ENCODE results near the gene NAT14.
A peak's percentile ranks its signal among the peaks of the same experiment; 100 is the strongest.
"Not testable (repeated sequence)": the region's sequence is repeated elsewhere in the genome, so short reads cannot be mapped to it uniquely, and the experiment has no call there.

The NAT14 gene

DNA sequence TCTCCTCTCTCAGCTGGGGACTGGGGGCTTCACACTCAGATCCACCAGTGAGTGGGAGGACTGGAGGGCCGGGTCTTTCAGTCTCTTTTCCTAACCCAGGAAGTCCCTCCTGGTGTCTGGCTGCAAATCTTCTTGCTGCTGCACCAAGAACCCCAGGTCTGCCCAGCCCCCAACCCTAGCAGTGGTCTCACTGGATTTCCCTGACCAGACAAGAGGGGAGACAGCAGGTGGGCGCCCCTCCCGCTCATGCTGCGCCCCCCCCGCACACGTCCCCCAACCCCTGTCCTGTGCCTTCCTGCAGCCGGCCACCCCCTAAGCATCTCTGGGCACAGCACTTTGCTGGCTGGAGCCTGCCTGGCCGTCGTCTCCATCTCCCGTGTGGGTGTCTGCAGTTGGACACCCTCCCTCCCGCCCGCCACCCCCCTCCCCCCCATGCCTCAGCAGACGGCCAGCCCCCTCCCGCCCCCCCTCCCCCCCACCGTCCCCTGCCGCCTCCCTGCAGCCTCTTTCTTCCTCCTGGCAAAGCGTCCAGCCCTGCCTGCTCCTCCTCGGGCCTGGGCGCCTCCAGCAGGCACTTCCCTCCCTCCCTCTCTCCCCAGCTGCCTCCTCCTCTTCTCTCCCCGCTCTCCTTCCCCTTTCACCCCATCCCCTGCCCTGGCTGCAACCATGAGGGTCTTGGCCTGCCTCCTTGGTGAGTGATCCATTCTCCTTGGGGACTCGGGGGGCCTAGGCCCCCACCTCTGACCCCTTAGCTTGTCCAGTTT is 3.1 kb downstream of the NAT14 start, which contains the start of gene SSC5D:
Gene SSC5D, plus strand, starts transcription at position 513 of the 764 bp plus-strand sequence. Its CDS starts 154 bp downstream, at position 667.
- no peak for DNase-seq

- DNase-seq, result no peak
Measured at GRCh38 chr19:55488986-55489710, 4.2 kb downstream of the NAT14 start.

- no peak for DNase-seq
Measured at GRCh38 chr19:55489711-55490477, 4.9 kb downstream of the NAT14 start.

DNA sequence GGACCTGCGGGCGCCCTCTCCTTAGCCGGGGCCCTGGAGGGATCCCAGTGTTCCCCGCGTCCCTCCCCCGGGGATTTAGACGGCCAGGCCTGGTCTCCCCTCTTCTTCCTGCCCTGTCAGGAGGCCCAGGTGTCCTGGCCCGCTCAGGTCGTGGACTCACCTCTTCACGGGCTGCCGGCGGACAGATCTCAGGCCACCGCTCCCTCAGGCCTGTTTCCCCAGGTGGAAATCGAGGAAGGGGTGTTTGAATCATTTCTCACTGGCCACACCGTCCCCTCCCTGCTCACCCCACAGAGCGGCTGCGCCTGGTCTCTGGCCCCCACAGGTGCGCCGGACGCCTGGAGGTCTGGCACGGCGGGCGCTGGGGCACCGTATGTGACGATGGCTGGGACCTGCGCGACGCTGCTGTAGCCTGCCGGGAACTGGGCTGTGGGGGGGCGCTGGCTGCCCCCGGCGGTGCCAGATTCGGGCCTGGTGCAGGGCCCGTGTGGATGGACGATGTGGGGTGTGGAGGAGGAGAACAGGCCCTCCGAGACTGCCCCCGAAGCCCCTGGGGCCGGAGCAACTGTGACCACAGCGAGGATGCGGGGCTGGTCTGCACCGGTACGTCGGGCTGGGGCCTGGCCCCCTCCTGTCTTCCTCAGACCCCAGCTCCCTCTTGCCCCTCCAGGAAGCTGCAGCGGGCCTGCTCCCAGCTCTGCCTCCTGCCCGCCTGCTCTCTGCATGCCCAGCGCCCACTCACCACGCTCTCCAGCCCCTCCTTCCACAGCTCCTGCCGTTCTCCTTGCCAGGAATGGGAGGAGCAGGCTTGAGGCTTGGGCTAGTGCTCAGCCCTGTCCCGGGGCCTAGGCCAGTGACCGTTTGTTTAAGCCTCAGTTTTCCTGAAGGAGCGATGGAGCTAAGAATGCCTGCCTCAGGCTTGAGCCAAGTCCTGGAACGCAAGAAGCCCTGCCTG is 5.8 kb downstream of the NAT14 start:
- no peak for DNase-seq

GRCh38 chr19:55491546-55492360 is 6.8 kb downstream of the NAT14 start:
- DNase-seq, result no peak

- no peak for DNase-seq
Measured at GRCh38 chr19:55492362-55492944, 7.5 kb downstream of the NAT14 start.

DNA sequence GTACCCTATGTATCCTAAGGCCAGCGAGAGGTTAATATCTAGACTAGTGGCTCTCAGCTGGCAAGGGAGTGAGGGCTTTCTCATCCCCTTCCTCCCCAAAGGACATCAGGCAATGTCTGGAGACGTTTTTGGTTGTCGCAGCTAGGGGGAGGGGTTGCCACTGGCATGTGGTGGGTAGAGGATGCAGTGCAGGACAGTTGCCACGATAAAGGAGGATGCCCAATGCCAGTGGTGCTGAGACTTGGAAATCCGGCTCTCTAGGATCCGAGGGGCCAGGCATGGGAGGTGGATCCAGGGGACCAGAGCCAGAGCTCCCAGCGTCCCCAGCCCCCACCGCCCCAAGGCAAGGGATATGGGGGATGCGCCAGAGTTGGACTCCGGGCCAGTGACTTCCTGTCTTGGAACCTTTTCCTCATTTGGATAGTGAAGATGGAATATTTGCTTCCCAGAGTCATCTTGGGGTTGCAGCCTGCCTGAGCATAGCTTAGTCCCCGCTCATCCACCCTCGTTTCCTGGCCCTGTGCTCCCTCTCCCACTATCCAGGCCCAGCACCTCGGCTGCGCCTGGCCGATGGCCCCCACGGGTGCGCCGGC is 8.2 kb downstream of the NAT14 start:
- no peak for DNase-seq

- no peak for DNase-seq
Measured at GRCh38 chr19:55493645-55494171, 8.7 kb downstream of the NAT14 start.

GRCh38 chr19:55494172-55494761 is 9.3 kb downstream of the NAT14 start:
- no peak for DNase-seq

- no peak for DNase-seq
Measured at GRCh38 chr19:55495646-55496349, 10.8 kb downstream of the NAT14 start.

DNA sequence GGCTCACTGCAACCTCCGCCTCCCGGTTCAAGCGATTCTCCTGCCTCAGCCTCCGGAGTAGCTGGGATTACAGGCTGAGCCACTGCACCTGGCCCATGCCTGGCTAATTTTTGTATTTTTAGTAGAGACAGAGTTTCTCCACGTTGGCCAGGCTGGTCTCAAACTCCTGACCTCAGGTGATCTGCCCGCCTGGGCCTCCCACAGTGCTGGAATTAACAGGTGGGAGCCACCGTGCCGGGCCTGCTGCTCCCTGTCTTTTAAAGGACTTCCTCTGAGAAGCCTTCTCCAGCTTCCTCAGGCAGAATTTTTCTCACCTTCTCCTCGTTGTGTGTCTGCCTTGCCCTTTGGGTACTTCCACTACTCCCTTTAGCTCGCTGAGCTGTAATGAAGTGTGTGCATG is 11.8 kb downstream of the NAT14 start:
- not testable (repeated sequence) for DNase-seq

DNA sequence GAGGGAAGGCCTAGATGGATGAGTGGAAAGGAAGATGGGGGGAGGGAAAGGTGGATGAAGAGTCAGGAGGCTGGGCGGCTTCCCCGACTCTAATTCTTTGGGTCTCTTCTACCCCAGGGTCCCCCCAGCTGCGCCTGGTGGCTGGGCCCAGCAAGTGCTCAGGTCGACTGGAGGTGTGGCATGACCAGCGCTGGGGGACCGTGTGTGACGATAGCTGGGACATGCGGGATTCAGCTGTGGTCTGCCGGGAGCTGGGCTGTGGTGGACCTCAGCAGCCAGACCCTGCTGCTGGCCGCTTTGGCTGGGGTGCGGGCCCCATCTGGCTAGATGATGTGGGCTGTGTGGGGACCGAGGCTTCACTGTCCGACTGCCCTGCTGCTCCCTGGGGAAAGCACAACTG is 12.8 kb downstream of the NAT14 start:
- DNase-seq, result no peak

- no peak for DNase-seq
Measured at GRCh38 chr19:55498246-55498840, 13.4 kb downstream of the NAT14 start.

DNA sequence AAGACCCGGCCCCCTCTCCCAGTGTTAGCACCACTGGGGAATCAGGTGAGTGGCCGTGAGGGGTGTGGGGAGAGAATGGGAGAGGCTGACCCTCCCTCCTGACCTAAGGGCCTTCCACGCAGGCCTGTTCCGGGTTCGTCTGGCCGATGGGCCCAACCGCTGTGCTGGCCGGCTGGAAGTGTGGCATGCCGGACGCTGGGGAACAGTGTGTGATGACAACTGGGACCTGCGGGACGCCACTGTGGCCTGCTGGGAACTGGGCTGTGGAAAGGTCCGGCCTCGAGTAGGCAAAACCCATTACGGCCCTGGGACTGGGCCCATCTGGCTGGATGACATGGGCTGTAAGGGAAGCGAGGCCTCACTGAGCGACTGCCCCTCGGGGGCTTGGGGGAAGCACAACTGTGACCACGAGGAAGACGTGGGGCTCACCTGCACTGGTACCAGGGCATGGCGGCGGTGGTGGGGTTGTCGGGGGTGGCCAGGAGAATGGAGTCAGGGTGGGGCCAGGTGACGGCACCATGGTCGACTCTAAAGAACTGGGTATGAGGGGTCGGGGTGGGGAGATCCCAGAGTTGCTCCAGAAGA is 15.5 kb downstream of the NAT14 start:
- DNase-seq, result no peak

- DNase-seq, result no peak
Measured at GRCh38 chr19:55502197-55502952, 17.4 kb downstream of the NAT14 start.

DNA sequence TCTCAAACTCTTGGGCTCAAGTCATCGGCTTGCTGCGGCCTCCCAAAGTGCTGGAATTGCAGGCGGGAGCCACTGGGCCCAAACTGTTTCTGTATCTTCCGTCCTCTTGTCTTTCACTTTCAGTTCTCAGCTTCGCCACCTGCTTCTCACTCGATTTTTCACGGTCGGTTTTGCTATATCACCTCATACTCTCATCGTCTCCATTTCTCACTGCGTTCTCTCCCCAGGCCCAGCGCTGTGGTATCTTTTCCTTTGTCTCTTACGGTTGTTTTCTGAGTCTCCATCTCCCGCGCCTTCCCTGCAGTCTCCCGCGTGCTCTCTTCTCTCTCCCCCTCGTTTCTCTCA is 18.1 kb downstream of the NAT14 start:
- no peak for DNase-seq

DNA sequence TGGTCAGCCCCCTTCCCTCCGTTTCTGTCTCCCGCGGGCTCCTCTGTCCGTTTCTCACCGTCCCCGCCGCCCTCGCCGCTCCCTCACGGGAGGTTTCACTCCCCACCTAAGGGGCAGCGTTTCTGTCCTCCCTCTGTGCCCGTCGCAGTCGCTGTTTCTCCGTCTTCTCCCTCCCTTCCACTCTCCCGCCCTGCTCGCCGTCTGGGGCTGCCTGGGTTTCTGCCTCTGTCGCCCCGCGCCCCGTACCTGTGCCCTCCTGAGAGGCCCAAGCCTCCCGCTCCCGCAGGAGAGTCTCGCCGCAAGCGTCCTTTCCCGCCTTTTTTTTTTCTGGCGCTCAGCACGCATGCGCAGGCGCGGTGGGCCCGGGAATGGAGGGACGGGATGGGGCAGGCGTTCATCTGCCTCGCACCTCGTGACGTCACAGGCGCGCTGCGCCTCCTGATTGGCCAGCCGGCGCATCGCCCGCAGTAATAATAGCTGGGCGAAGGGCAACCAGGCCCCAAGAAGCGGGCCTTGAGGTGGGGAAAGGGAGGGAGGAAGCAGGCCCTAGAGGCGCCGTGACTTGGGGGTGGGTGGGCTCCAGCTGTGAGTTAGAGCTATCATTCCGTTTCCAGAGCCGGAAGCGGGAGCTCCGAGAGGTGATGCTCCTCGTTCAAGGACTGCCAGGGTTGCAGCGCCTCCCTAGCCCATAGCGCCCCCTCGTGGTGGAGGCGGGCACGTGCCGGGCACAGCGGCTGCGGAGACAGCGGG is 18.7 kb downstream of the NAT14 start:
- peak; percentile 93 for DNase-seq

Measured in CD4-positive, alpha-beta T cell treated with Interleukin-15 for 1 hour (primary cell).